Rectal smooth muscle tissue (tissue), 1 donor: ENCODE results near the gene BSX.

Experiments used
- H3K27ac ChIP-seq: one replicate; pipeline ENCODE4 v1.7.0; 2013; ENCODE audit warnings: low read depth, low read length, inconsistent platforms
- H3K27me3 ChIP-seq: one replicate; pipeline ENCODE4 v1.7.0; 2013; ENCODE audit warnings: low read length; ENCODE audit not compliant: control insufficient read depth, insufficient read depth
- H3K36me3 ChIP-seq: one replicate; pipeline ENCODE4 v1.7.0; 2013; ENCODE audit warnings: low read length; ENCODE audit not compliant: control insufficient read depth, insufficient read depth
- H3K4me1 ChIP-seq: one replicate; pipeline ENCODE4 v1.7.0; 2013; ENCODE audit warnings: low read length; ENCODE audit not compliant: control insufficient read depth, insufficient read depth
- H3K4me3 ChIP-seq: one replicate; pipeline ENCODE4 v1.7.0; 2013; ENCODE audit warnings: low read length
- H3K9ac ChIP-seq: one replicate; pipeline ENCODE4 v1.7.0; 2013; ENCODE audit warnings: low read length

Gene BSX

GRCh38 chr11:122931510-122931909 is 50.1 kb downstream of the BSX start:
- Histone ChIP-seq H3K4me1 (no peaks in the 10 kb centered on the region), H3K27me3 (no peaks in the 10 kb centered on the region), H3K36me3 (no peaks in the 10 kb centered on the region), H3K9ac (no peak overlapping the region), H3K27ac (no peak overlapping the region), H3K4me3 (no peak overlapping the region)
